ENCODE data around the gene LRRFIP2. TPM values are rescaled to one million over a fixed set of nuclear protein-coding genes. Genes with fewer than 3 reads are reported as not detected.
"Not testable (repeated sequence)": the region's sequence is repeated elsewhere in the genome, so short reads cannot be mapped to it uniquely, and the experiment has no call there.

Gene LRRFIP2
- total RNA-seq, 4 donors from 2014 or later: 41.8 to 78.8 (median 55.0) TPM

DNA sequence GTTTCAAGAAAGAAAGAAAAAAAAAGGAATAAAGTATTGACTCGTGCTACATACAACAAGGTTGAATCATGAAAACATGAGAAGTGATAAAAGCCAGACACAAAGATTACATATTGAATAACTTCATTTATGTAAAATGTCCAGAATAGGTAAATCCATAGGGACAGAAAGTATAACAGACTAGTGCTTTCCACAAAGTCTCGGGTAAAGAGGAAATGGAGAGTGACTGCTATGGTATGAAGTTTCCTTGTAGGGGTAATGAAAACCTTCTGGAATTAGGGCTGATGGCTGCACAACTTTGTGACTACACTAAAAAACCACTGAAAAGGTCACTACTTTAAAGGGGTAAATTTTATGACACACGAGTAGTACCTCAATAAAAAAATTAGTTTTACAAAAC, 13.0 kb downstream of the LRRFIP2 start:
- TF ChIP-seq, protein P1, sequence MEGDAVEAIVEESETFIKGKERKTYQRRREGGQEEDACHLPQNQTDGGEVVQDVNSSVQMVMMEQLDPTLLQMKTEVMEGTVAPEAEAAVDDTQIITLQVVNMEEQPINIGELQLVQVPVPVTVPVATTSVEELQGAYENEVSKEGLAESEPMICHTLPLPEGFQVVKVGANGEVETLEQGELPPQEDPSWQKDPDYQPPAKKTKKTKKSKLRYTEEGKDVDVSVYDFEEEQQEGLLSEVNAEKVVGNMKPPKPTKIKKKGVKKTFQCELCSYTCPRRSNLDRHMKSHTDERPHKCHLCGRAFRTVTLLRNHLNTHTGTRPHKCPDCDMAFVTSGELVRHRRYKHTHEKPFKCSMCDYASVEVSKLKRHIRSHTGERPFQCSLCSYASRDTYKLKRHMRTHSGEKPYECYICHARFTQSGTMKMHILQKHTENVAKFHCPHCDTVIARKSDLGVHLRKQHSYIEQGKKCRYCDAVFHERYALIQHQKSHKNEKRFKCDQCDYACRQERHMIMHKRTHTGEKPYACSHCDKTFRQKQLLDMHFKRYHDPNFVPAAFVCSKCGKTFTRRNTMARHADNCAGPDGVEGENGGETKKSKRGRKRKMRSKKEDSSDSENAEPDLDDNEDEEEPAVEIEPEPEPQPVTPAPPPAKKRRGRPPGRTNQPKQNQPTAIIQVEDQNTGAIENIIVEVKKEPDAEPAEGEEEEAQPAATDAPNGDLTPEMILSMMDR (IDR thresholded peaks at IDR 0.05): no peak
- ATAC-seq (ENCODE audit: low FRiP score) (no peak), DNase-seq (ENCODE audit: low spot score) (no peak)

DNA sequence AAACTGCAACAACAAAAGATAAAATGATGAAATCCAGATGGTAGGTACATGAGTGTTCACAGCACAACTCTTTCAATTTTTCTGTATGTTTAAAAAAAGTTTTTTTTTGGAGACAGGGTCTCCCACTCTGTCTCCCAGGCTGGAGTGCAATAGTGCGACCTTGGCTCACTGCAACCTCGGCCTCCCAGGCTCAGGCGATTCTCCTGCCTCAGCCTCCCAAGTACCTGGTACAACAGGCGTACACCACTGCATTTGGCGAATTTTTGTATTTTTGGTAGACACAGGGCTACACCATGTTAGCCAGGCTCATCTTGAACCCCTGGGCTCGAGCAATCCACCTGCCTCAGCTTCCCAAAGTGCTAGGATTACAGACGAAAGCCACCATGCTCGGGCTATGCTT, 18.6 kb downstream of the LRRFIP2 start:
- ATAC-seq (ENCODE audit: low FRiP score) (no peak), DNase-seq (ENCODE audit: low spot score) (no peak)
- TF ChIP-seq, protein P1 (IDR thresholded peaks at IDR 0.05): no peak

DNA sequence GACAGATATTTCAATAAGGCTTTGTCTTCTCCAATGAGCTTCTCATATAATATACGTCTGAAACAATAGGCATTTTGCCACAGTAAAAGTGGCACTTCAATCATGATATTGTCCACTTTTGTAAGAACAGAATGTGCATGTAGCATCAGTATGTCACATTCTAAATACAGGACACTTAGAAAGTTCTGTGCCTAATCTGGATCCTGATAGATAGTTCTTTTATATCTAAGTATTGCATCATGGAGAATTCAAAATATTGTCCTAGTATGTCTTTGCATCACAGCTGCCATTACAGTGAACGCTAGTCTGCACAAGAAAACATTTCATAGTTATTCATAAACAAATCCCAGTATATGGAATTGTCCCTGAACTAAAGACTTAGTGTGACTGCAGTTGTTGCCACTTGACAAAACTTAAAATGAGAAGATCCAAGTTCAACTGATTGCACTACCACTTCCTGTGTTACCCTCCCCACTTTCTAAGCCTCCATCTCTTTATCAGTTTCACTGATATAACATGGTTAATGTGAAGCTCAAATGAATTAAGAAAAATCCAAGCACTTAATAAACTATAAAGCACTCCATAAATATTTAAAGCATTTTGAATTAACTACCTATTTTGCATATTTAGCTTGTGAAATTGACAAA, 19.6 kb downstream of the LRRFIP2 start:
- DNase-seq (ENCODE audit: low spot score) (no peak), ATAC-seq (ENCODE audit: low FRiP score) (no peak)
- TF ChIP-seq, protein P1 (IDR thresholded peaks at IDR 0.05): no peak

- TF ChIP-seq, protein P1 (IDR thresholded peaks at IDR 0.05): no peak
- ATAC-seq (ENCODE audit: low FRiP score): no peak
These were observed 23.8 kb downstream of the LRRFIP2 start for GRCh38 chr3:37150621-37151020.

GRCh38 chr3:37149257-37149656, 25.1 kb downstream of the LRRFIP2 start:
- TF ChIP-seq, protein P1 (IDR thresholded peaks at IDR 0.05): no peak
- no peak for DNase-seq (ENCODE audit: low spot score)
- ATAC-seq (ENCODE audit: low FRiP score): no peak

More at GRCh38 chr3:37150621-37151020, 23.8 kb downstream of the LRRFIP2 start:
- DNase-seq (ENCODE audit: low spot score): no peak

- DNase-seq (ENCODE audit: low spot score) (no peak), ATAC-seq (ENCODE audit: low FRiP score) (no peak)
- TF ChIP-seq, protein P1 (IDR thresholded peaks at IDR 0.05): no peak
These were observed 26.2 kb downstream of the LRRFIP2 start for GRCh38 chr3:37148208-37148607.

DNA sequence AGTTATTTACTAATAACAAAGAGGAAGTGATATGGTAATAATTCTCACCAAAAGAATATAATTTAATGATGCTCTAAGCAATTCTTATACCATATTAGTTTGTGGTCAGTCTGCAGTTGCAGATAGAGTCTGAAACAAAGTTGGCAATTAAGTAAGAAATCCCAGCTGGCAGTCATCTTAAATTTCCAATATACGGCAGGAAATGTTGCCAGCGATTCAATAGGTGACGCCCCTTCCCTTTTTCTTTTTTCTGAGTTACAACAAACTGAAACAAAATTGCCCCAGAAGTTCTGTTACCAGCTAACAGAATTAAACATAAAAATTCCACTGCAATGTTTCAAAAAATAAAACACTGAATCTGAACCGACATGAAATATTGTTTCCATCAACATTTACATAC, 26.7 kb downstream of the LRRFIP2 start:
- TF ChIP-seq, protein P1 (IDR thresholded peaks at IDR 0.05): no peak
- DNase-seq (ENCODE audit: low spot score) (no peak), ATAC-seq (ENCODE audit: low FRiP score) (no peak)

DNA sequence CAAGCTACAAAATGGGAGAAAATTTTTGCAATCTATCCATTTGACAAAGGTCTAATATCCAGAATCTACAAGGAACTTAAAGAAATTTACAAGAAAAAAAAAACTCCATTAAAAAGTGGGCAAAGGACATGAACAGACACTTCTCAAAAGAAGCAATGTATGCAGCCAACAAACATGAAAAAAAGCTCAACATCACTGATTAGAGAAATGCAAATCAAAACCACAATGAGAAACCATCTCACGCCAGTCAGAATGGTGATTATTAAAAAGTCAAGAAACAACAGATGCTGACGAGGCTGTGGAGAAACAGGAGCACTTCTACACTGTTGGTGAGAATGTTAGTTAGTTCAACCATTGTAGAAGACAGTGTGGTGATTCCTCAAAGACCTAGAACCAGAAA, 27.5 kb downstream of the LRRFIP2 start:
- ATAC-seq (ENCODE audit: low FRiP score): not testable (repeated sequence)

More for the DNA sequence above, 27.5 kb downstream of the LRRFIP2 start:
- not testable (repeated sequence) for DNase-seq (ENCODE audit: low spot score)
